K562 (cell line): ENCODE results near the gene ZDHHC6. TPM values are rescaled to one million over a fixed set of nuclear protein-coding genes. Genes with fewer than 3 reads are reported as not detected.

Source experiments
- ATAC-seq: fragments of 200-7000 bp; cut with Tn5 transposase; 3 replicates; pipeline ENCODE4 v1.9.1; 2020; ENCODE audit warnings: moderate library complexity
- BruUV-seq: library from RNA; stranded (reverse); fragments of 400-500 nt; replicated peaks from 2 replicates; lab custom pipeline; 2021; lab: Mats Ljungman, UMichigan
- CTCF ChIA-PET: fragments of 300-600 bp; formaldehyde crosslinking; extraction: SDS; loops from one replicate; lab custom pipeline; 2021; ENCODE audit warnings: low intra/inter-chr PET ratio; lab: Yijun Ruan, JAX
- POLR2A ChIA-PET: fragments of 300-600, 350-650 bp; sonication (Branson Sonifier 250); formaldehyde crosslinking; extraction: SDS; loops from one replicate; lab custom pipeline; 2021; ENCODE audit warnings: antibody characterized with exemption, inconsistent platforms; lab: Yijun Ruan, JAX
- DNase-seq, 4 experiments: peaks; one replicate each; pipeline versions ENCODE4 v3.0.0 to v3.0.0-alpha.2; 2011 to 2018; ENCODE audit warnings: low spot score in 3 of 4, mixed read lengths in 3 of 4; ENCODE audit errors: extremely low read depth in 1 of 4
- FAIRE-seq: peaks from 2 replicates; lab custom pipeline; 2011; peaks lifted over from hg19 to GRCh38; lab: Jason Lieb, UNC
- H2AFZ ChIP-seq: 2 replicates; pipeline ENCODE4 v1.6.0; 2011; ENCODE audit warnings: low read depth, low read length, control low read depth, inconsistent platforms
- H3K27ac ChIP-seq: fragments of 200-600 bp; 3 replicates; pipeline ENCODE4 v1.8.0; 2011; ENCODE audit warnings: low read depth, mild to moderate bottlenecking, control low read depth, inconsistent platforms, low read length, moderate library complexity, mixed read lengths; ENCODE audit errors: extremely low read depth
- H3K27me3 ChIP-seq, 2 experiments: fragments of 300-600 bp in 1 of 2; 2 replicates in 1 of 2; 3 replicates in 1 of 2; pipeline versions ENCODE4 v1.6.0 to v1.8.0; 2011; ENCODE audit warnings: inconsistent platforms in 2 of 2, low read length in 2 of 2, mild to moderate bottlenecking in 1 of 2, mixed read lengths in 1 of 2, moderate library complexity in 1 of 2; ENCODE audit not compliant: control insufficient read depth in 2 of 2, insufficient read depth in 2 of 2
- H3K36me3 ChIP-seq: fragments of 300-600 bp; 3 replicates; pipeline ENCODE4 v1.8.0; 2011; ENCODE audit warnings: mild to moderate bottlenecking, low read length, inconsistent platforms; ENCODE audit not compliant: control insufficient read depth, insufficient read depth
- H3K4me1 ChIP-seq, 2 experiments: fragments of 200-600 bp in 1 of 2; replicated peaks in 1 of 2; 2 replicates in 1 of 2; 3 replicates in 1 of 2; pipeline versions ENCODE4 v1.5.1 to v1.8.0; 2011; ENCODE audit warnings: inconsistent platforms in 2 of 2, low read length in 2 of 2, mild to moderate bottlenecking in 1 of 2, mixed read lengths in 1 of 2, moderate library complexity in 1 of 2; ENCODE audit not compliant: control insufficient read depth in 2 of 2, insufficient read depth in 2 of 2
- H3K4me2 ChIP-seq: 2 replicates; pipeline ENCODE4 v1.6.1; 2011; ENCODE audit warnings: low read length, control low read depth, inconsistent platforms, mixed read lengths; ENCODE audit not compliant: insufficient read depth
- H3K4me3 ChIP-seq: fragments of 200-600 bp; sonication (generic), shearing (Covaris generic); 2 replicates; pipeline ENCODE4 v1.5.1; 2016; ENCODE audit warnings: control low read depth, inconsistent platforms
- H3K79me2 ChIP-seq: fragments of 200-600 bp; 3 replicates; pipeline ENCODE4 v1.8.0; 2011; ENCODE audit warnings: low read length, inconsistent platforms; ENCODE audit not compliant: control insufficient read depth, insufficient read depth
- H3K9ac ChIP-seq, 2 experiments: 2 replicates each; pipeline versions ENCODE4 v1.6.0 to v1.6.1; 2011; ENCODE audit warnings: low read depth in 2 of 2, low read length in 2 of 2, control low read depth in 1 of 2, inconsistent platforms in 1 of 2, mild to moderate bottlenecking in 1 of 2, mixed read lengths in 1 of 2; ENCODE audit not compliant: insufficient read depth in 1 of 2
- H3K9me1 ChIP-seq: one replicate; pipeline ENCODE4 v1.6.0; 2011; ENCODE audit warnings: inconsistent platforms, mild to moderate bottlenecking, low read length, moderate library complexity; ENCODE audit not compliant: control insufficient read depth, insufficient read depth
- H3K9me3 ChIP-seq: replicated peaks from 2 replicates; pipeline ENCODE4 v1.5.1; 2011; ENCODE audit warnings: low read depth, low read length, inconsistent platforms; ENCODE audit not compliant: control insufficient read depth, insufficient read depth
- H4K20me1 ChIP-seq: replicated peaks from 2 replicates; pipeline ENCODE4 v1.6.1; 2011; ENCODE audit warnings: low read length, inconsistent platforms, mixed read lengths; ENCODE audit not compliant: control insufficient read depth, insufficient read depth
- ELF2 ChIP-seq: fragments of 250-450 bp; sonication (Bioruptor Pico); IDR thresholded peaks from 2 replicates; pipeline ENCODE4 v1.5.0; 2021; ENCODE audit warnings: mild to moderate bottlenecking
- POLR2H ChIP-seq: IDR thresholded peaks from 2 replicates; pipeline ENCODE4 v1.6.1; 2016; ENCODE audit warnings: missing genetic modification characterization, low read depth, mild to moderate bottlenecking, control low read depth, missing compliant biosample characterization, moderate library complexity
- RBM15 ChIP-seq: fragments of 200-400 bp; formaldehyde crosslinking; IDR thresholded peaks from 2 replicates; pipeline ENCODE4 v1.6.1; 2018; ENCODE audit warnings: mild to moderate bottlenecking, low read length, moderate library complexity; ENCODE audit not compliant: insufficient read depth
- SIN3B ChIP-seq: fragments of 450-650 bp; IDR thresholded peaks from 2 replicates; pipeline ENCODE4 v1.6.1; 2017; ENCODE audit warnings: low read depth, mild to moderate bottlenecking, moderate library complexity
- SIX5 ChIP-seq, 2 experiments: IDR thresholded peaks; 2 replicates each; pipeline ENCODE4 v1.6.1; 2011; ENCODE audit warnings: low read length in 2 of 2, borderline replicate concordance in 1 of 2, low read depth in 1 of 2, mild to moderate bottlenecking in 1 of 2, moderate library complexity in 1 of 2; ENCODE audit not compliant: insufficient read depth in 1 of 2
- ZNF24 ChIP-seq: fragments of 450-650 bp; IDR thresholded peaks from 2 replicates; pipeline ENCODE4 v1.6.1; 2016
- ZNF408 ChIP-seq: fragments of 250-450 bp; sonication (Bioruptor Pico); IDR thresholded peaks from 2 replicates; pipeline ENCODE4 v1.4.0; 2020; ENCODE audit warnings: low read depth, mild to moderate bottlenecking, moderate library complexity
- ZNF561 ChIP-seq: fragments of 450-650 bp; formaldehyde crosslinking; conservative IDR thresholded peaks from 2 replicates; pipeline ENCODE4 v1.4.0; 2020; ENCODE audit warnings: mild to moderate bottlenecking, moderate library complexity
- ZNF589 ChIP-seq: fragments of 200-800 bp; sonication (Bioruptor generic); IDR thresholded peaks from 2 replicates; pipeline ENCODE4 v1.6.1; 2016; ENCODE audit warnings: low read depth, missing genetic modification characterization, missing compliant biosample characterization
- WGBS: fragments of 100-300 bp; shearing (Covaris generic); methylation state at CpG from one replicate; pipeline ENCODE4 v1.1.6; 2016; ENCODE audit warnings: low coverage, mixed read lengths; ENCODE audit not compliant: insufficient coverage; ENCODE audit errors: missing lambda C conversion rate; 5-methylcytosine and 5-hydroxymethylcytosine counted together
- in situ Hi-C: fragments of 300-500 bp; cut with MboI; formaldehyde crosslinking; loops from 4 replicates; pipeline ENCODE4 v1.15.0; 2018; ENCODE audit warnings: inconsistent platforms, mixed read lengths
- intact Hi-C: fragments of 100-400 bp; cut with micrococcal nuclease; formaldehyde crosslinking; loops from 2 replicates; pipeline ENCODE4 v1.14.2; 2022
- polyA plus RNA-seq, 8 experiments: library from polyadenylated mRNA; depleted of rRNA in 4 of 8; stranded (reverse) in 5 of 8; unstranded in 3 of 8; fragments of >200 nt; fragmentation: Nextera tagmentation in 2 of 8; fragmentation: Illumina TruSeq in 1 of 8; extraction: Ambion mirVana in 2 of 8; extraction: Trizol in 1 of 8; gene quantifications; 2 replicates each; pipeline versions ENCODE4 v1.2.1 to v1.2.3, GENCODE V29; 2011 to 2014; ENCODE audit warnings: inconsistent platforms in 1 of 8, missing spikeins in 1 of 8
- total RNA-seq, 7 experiments: library from RNA; depleted of rRNA in 6 of 7; stranded (reverse); fragments of >200 nt in 6 of 7; fragmentation: Illumina TruSeq in 2 of 7; extraction: Trizol in 2 of 7; gene quantifications; 2 replicates each; pipeline versions ENCODE4 v1.2.1 to v1.2.3, GENCODE V29; 2011 to 2021; ENCODE audit warnings: low replicate concordance in 1 of 7
- TF ChIP-seq, protein P1 (sequence below): sonication (generic); formaldehyde crosslinking; IDR thresholded peaks from 2 replicates; pipeline ENCODE4 v1.8.0; 2022; ENCODE audit warnings: mild to moderate bottlenecking, missing genetic modification reagents
- TF ChIP-seq, protein P2 (sequence below): sonication (generic); formaldehyde crosslinking; IDR thresholded peaks from 2 replicates; pipeline ENCODE4 v1.8.0; 2023; ENCODE audit warnings: missing genetic modification reagents, mild to moderate bottlenecking, borderline replicate concordance
- TF ChIP-seq, protein P3 (sequence below): IDR thresholded peaks from 2 replicates; pipeline ENCODE4 v1.6.1; 2011; ENCODE audit not compliant: insufficient read length; ENCODE audit errors: extremely low read depth
- TF ChIP-seq, protein P4 (sequence below): fragments of 450-650 bp; formaldehyde crosslinking; IDR thresholded peaks from 2 replicates; pipeline ENCODE4 v1.4.0; 2022; ENCODE audit warnings: mild to moderate bottlenecking, moderate library complexity

Gene ZDHHC6
- total and polyA plus RNA-seq, 9 of the 15 experiments (the other 6 are each of a cell fraction or from before 2014, with no cell fraction given): 13.6 to 30.5 (median 21.5) TPM

DNA sequence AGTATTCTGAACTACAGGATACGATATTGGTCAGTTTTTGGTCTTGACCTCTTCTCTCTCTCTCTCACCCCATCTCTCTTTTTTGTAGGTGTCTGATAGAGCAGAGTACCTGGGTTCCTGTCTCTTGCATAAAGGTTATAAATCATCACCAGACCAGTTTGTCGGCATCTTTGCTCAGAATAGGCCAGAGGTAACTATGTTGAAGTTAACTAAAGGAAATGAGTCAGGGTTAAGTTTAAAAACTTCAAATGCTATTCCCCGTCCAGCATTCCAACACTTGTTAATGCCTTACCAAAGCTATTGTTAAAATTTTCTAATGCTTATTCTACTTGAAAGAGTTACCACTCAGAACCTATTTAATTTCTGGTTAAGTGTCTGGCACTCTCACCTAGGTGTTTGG lies 42.1 kb downstream of the ZDHHC6 start:
- Histone ChIP-seq H3K9me3 (no peaks in the 10 kb centered on the region), H3K27me3 (no peaks in the 10 kb centered on the region; a peak in 1 of 5 replicates), H3K9ac (no peak overlapping the region), H3K9me1 (no peaks in the 10 kb centered on the region), H4K20me1 (no peaks in the 10 kb centered on the region), H3K27ac (no peak overlapping the region), H3K36me3 (no peaks in the 10 kb centered on the region), H3K79me2 (no peaks in the 10 kb centered on the region), H3K4me2 (no peak overlapping the region), H3K4me3 (no peak overlapping the region), H2AFZ (no peak overlapping the region), H3K4me1 (no peaks in the 10 kb centered on the region)
- in situ Hi-C loops (no loop called here), intact Hi-C loops (no loop called here)
- ATAC-seq (no peak), DNase-seq (no peak), FAIRE-seq (no peak)
- POLR2A ChIA-PET: interaction anchor here (0.5 kb wide), 1 partner anchor 61 kb away, joined by 3 read pairs; no protein-coding TSS in a partner anchor
- WGBS: 6% methylated on average over 3 of the region's 3 CpGs
- no TSS peak for BruUV-seq
- TF ChIP-seq ZNF24 (no peak), ZNF589 (no peak), RBM15 (no peak), ELF2 (no peak), ZNF408 (CRISPR knock-in tag) (no peak), SIN3B (no peak), SIX5 (IDR thresholded peaks at IDR 0.05; ENCODE audit: borderline replicate concordance in 1 of 2, insufficient read depth in 1 of 2, low read depth in 1 of 2, low read length in 2 of 2) (no peak), ZNF561 (no peak), POLR2H (tag) (no peak)
- TF ChIP-seq, protein P1, sequence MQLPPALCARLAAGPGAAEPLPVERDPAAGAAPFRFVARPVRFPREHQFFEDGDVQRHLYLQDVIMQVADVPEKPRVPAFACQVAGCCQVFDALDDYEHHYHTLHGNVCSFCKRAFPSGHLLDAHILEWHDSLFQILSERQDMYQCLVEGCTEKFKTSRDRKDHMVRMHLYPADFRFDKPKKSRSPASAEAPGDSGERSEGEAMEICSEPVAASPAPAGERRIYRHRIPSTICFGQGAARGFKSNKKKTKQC: no peak
- TF ChIP-seq, protein P2, sequence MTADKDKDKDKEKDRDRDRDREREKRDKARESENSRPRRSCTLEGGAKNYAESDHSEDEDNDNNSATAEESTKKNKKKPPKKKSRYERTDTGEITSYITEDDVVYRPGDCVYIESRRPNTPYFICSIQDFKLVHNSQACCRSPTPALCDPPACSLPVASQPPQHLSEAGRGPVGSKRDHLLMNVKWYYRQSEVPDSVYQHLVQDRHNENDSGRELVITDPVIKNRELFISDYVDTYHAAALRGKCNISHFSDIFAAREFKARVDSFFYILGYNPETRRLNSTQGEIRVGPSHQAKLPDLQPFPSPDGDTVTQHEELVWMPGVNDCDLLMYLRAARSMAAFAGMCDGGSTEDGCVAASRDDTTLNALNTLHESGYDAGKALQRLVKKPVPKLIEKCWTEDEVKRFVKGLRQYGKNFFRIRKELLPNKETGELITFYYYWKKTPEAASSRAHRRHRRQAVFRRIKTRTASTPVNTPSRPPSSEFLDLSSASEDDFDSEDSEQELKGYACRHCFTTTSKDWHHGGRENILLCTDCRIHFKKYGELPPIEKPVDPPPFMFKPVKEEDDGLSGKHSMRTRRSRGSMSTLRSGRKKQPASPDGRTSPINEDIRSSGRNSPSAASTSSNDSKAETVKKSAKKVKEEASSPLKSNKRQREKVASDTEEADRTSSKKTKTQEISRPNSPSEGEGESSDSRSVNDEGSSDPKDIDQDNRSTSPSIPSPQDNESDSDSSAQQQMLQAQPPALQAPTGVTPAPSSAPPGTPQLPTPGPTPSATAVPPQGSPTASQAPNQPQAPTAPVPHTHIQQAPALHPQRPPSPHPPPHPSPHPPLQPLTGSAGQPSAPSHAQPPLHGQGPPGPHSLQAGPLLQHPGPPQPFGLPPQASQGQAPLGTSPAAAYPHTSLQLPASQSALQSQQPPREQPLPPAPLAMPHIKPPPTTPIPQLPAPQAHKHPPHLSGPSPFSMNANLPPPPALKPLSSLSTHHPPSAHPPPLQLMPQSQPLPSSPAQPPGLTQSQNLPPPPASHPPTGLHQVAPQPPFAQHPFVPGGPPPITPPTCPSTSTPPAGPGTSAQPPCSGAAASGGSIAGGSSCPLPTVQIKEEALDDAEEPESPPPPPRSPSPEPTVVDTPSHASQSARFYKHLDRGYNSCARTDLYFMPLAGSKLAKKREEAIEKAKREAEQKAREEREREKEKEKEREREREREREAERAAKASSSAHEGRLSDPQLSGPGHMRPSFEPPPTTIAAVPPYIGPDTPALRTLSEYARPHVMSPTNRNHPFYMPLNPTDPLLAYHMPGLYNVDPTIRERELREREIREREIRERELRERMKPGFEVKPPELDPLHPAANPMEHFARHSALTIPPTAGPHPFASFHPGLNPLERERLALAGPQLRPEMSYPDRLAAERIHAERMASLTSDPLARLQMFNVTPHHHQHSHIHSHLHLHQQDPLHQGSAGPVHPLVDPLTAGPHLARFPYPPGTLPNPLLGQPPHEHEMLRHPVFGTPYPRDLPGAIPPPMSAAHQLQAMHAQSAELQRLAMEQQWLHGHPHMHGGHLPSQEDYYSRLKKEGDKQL: no peak
- TF ChIP-seq, protein P3, sequence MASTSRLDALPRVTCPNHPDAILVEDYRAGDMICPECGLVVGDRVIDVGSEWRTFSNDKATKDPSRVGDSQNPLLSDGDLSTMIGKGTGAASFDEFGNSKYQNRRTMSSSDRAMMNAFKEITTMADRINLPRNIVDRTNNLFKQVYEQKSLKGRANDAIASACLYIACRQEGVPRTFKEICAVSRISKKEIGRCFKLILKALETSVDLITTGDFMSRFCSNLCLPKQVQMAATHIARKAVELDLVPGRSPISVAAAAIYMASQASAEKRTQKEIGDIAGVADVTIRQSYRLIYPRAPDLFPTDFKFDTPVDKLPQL: no peak
- TF ChIP-seq, protein P4, sequence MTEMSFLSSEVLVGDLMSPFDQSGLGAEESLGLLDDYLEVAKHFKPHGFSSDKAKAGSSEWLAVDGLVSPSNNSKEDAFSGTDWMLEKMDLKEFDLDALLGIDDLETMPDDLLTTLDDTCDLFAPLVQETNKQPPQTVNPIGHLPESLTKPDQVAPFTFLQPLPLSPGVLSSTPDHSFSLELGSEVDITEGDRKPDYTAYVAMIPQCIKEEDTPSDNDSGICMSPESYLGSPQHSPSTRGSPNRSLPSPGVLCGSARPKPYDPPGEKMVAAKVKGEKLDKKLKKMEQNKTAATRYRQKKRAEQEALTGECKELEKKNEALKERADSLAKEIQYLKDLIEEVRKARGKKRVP: no peak
- CTCF ChIA-PET: no interaction called here
